Activated CD4-positive, alpha-beta T cell treated with anti-CD3 and anti-CD28 coated beads, Interleukin-2, amount 10 ng/mL, durations not matched to agents 24 days and 14 days (primary cell): ENCODE data around the gene AHDC1. TPM values are rescaled to one million over a fixed set of nuclear protein-coding genes. Genes with fewer than 3 reads are reported as not detected.
A peak's percentile ranks its signal among the peaks of the same experiment; 100 is the strongest.

ENCODE experiments used
- DNase-seq: peaks from one replicate; pipeline ENCODE4 v3.0.0; 2022
- H3K27ac Mint-ChIP-seq: one replicate; pipeline ENCODE4 v1.8.0; 2022; ENCODE audit warnings: mild to moderate bottlenecking, mixed read lengths
- H3K27me3 Mint-ChIP-seq: one replicate; pipeline ENCODE4 v1.8.0; 2022; ENCODE audit warnings: mixed read lengths
- H3K36me3 Mint-ChIP-seq: one replicate; pipeline ENCODE4 v1.8.0; 2022; ENCODE audit warnings: low read depth, mild to moderate bottlenecking, mixed read lengths
- H3K4me1 Mint-ChIP-seq: one replicate; pipeline ENCODE4 v1.8.0; 2021; ENCODE audit warnings: mixed read lengths
- H3K4me3 Mint-ChIP-seq: one replicate; pipeline ENCODE4 v1.8.0; 2022; ENCODE audit warnings: mild to moderate bottlenecking, moderate library complexity, mixed read lengths
- H3K9me3 Mint-ChIP-seq: one replicate; pipeline ENCODE4 v1.8.0; 2021; ENCODE audit warnings: mixed read lengths
- intact Hi-C: fragments of 100-400 bp; cut with micrococcal nuclease; formaldehyde crosslinking; loops from one replicate; pipeline ENCODE4 v1.15.1; 2023
- total RNA-seq: library from RNA; stranded (reverse); gene quantifications from 2 replicates; pipeline ENCODE4 v1.2.3, GENCODE V29; 2022

Gene AHDC1
- total RNA-seq, 1 donor from 2014 or later = 33.9 TPM

DNA sequence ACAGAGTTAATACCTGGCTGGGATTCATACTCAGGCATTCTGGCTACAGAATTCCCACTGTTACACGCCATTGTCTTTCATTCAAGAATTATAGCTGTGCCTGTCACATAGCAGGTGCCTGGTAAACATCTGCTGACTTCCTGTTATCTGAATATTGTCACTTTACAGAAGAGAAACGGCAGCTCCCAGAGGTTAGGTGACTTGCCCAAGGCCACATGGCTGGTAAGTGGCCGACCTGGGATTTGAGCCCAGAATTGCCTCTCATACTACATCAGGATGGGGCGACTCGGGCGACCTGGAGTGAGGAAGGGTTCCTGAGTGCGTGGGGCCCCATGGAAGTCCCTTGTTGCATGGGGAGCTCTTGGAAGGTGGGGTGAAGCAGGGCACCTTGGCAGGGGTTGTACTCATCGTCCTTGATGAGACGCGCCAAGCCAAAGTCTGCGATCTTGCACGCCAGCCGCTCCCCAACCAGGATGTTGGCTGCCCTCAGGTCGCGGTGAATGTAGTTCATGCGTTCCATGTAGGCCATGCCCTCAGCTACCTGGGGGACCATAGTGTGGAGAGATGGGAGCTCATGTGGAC, 10.2 kb upstream of the AHDC1 start:
- Mint-ChIP-seq H3K4me3 (no peak overlapping the region), H3K27me3 (no peaks in the 10 kb centered on the region), H3K36me3 (no peaks in the 10 kb centered on the region), H3K27ac (no peak overlapping the region), H3K4me1 (peaks cover 40% of the 10 kb centered on the region), H3K9me3 (no peaks in the 10 kb centered on the region)
- DNase-seq = no peak
- intact Hi-C loops = no loop called here

- H3K4me3 Mint-ChIP-seq = no peak overlapping the region
- H3K27me3 Mint-ChIP-seq = no peaks in the 10 kb centered on the region
- no peak overlapping the region for H3K27ac Mint-ChIP-seq
- no peaks in the 10 kb centered on the region for H3K36me3 Mint-ChIP-seq
- peaks cover 27% of the 10 kb centered on the region for H3K4me1 Mint-ChIP-seq
- intact Hi-C loops = no loop called here
- H3K9me3 Mint-ChIP-seq = no peaks in the 10 kb centered on the region
- DNase-seq = no peak
These were observed 8.8 kb upstream of the AHDC1 start for GRCh38 chr1:27612718-27613117.

DNA sequence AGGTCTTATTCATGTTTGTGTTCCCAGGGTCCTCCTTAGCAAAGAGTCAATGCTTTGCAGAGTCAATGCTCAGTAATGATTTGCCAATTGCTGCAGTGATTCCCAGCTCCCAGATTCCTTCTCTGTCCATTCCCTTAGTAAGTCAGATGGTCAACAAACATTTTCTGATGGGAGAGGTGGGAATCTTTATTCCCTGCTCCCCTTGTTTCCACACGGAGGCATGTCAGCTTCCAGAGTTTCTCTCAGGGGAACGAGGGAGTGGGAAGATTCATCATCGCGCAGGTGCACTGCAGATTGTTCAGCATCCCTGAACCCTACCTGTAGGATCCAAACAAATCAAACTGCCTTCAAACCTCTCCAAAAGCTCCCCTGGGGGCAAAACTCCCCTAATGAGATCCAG, 7.5 kb upstream of the AHDC1 start:
- H3K4me1 Mint-ChIP-seq = peaks cover 23% of the 10 kb centered on the region
- H3K27me3 Mint-ChIP-seq = no peaks in the 10 kb centered on the region
- no peak for DNase-seq
- no peaks in the 10 kb centered on the region for H3K36me3 Mint-ChIP-seq
- H3K27ac Mint-ChIP-seq = no peak overlapping the region
- H3K9me3 Mint-ChIP-seq = no peaks in the 10 kb centered on the region
- no peak overlapping the region for H3K4me3 Mint-ChIP-seq
- intact Hi-C loops = no loop called here

- H3K9me3 Mint-ChIP-seq = no peaks in the 10 kb centered on the region
- H3K4me1 Mint-ChIP-seq = peaks cover 27% of the 10 kb centered on the region
- H3K36me3 Mint-ChIP-seq = no peaks in the 10 kb centered on the region
- no peak overlapping the region for H3K27ac Mint-ChIP-seq
- H3K27me3 Mint-ChIP-seq = no peaks in the 10 kb centered on the region
- intact Hi-C loops = loop anchor here (1.0 to 2.0 kb wide), 2 partner anchors 23 to 28 kb away; no protein-coding TSS in a partner anchor
- DNase-seq = no peak
- H3K4me3 Mint-ChIP-seq = no peak overlapping the region
These were observed 5.8 kb upstream of the AHDC1 start for GRCh38 chr1:27609618-27610240.

- H3K27me3 Mint-ChIP-seq = no peaks in the 10 kb centered on the region
- H3K4me1 Mint-ChIP-seq = peaks cover 24% of the 10 kb centered on the region
- no peak overlapping the region for H3K27ac Mint-ChIP-seq
- intact Hi-C loops = loop anchor here (1.0 to 2.0 kb wide), 2 partner anchors 24 to 28 kb away; no protein-coding TSS in a partner anchor
- no peak overlapping the region for H3K4me3 Mint-ChIP-seq
- H3K36me3 Mint-ChIP-seq = no peaks in the 10 kb centered on the region
- H3K9me3 Mint-ChIP-seq = no peaks in the 10 kb centered on the region
- no peak for DNase-seq
These were observed 5.2 kb upstream of the AHDC1 start for GRCh38 chr1:27609210-27609555.

DNA sequence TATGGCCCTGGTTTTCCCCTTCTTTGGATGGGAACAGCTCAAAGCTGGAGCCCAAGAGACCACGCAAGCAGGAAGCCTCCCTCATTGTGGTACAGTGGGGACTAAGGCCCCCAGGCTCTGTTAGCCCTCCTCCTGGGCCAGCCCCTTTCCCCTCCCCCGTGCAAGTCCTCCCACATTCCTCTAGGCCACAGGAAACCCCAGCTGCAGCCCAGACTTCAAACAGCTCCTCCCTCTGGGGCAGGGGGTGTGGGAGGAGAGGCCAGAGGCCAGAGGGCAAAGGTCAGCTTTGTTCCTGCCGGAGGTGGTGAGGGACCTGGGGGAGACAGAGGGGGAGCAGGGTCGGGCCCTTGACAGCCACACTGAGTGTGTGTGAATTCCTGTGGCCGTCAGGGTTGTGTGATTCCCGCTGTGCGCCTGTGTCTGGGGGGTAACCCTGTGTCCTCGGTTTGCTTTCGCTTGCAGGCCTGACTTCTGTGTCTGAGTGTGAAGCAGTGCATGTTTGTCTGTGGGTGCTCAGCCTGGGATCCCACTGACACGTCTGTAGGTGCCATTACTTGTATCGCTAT, 3.4 kb upstream of the AHDC1 start:
- Mint-ChIP-seq H3K4me1 (peaks cover 21% of the 10 kb centered on the region), H3K4me3 (no peak overlapping the region), H3K9me3 (no peaks in the 10 kb centered on the region), H3K27me3 (no peaks in the 10 kb centered on the region), H3K36me3 (no peaks in the 10 kb centered on the region), H3K27ac (no peak overlapping the region)
- intact Hi-C loops = loop anchor here (2.0 kb wide), 1 partner anchor 311 kb away; no protein-coding TSS in a partner anchor
- no peak for DNase-seq

DNA sequence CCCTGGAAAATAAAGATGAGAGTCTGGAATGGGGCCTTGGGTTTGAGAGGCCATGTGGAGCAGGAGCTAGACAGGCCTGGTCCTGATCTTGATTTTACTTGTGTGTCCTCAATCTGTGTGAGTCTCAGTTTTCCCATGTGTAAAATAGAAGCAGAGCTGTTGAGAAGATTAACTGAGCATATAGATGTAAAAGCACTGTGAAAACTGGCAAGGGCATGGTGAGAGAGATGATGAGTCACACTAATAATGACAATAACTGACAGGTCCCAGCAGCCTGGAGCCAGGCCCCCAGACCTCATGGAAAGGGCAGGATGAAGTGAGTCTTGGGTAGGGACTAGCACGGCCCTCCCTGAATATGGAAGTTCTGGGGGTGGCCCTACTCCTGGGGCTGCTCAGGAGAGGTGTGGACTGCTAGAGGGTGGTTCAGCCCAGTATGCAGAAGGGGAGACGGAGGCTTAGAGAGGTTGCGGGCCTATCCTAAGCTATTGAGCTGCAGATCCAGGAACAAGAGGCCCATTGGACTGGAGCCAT, 2.8 kb upstream of the AHDC1 start:
- Mint-ChIP-seq H3K27ac (peak overlapping the region; percentile 76), H3K9me3 (no peaks in the 10 kb centered on the region), H3K4me1 (peaks cover 23% of the 10 kb centered on the region), H3K36me3 (no peaks in the 10 kb centered on the region), H3K27me3 (no peaks in the 10 kb centered on the region), H3K4me3 (no peak overlapping the region)
- intact Hi-C loops = loop anchor here (1.0 to 2.0 kb wide), 2 partner anchors 214 to 310 kb away; partner anchors contain the start of gene GPR3
- no peak for DNase-seq

- intact Hi-C loops = loop anchor here (1.0 to 2.0 kb wide), 4 partner anchors 37 to 309 kb away; partner anchors contain the start of gene GPR3
- Mint-ChIP-seq H3K4me1 (peaks cover 26% of the 10 kb centered on the region), H3K36me3 (no peaks in the 10 kb centered on the region), H3K4me3 (no peak overlapping the region), H3K9me3 (no peaks in the 10 kb centered on the region), H3K27me3 (no peaks in the 10 kb centered on the region), H3K27ac (peak overlapping the region; percentile 76)
- DNase-seq = peak; percentile 89
These were observed 2.1 kb upstream of the AHDC1 start for GRCh38 chr1:27605796-27606707.

DNA sequence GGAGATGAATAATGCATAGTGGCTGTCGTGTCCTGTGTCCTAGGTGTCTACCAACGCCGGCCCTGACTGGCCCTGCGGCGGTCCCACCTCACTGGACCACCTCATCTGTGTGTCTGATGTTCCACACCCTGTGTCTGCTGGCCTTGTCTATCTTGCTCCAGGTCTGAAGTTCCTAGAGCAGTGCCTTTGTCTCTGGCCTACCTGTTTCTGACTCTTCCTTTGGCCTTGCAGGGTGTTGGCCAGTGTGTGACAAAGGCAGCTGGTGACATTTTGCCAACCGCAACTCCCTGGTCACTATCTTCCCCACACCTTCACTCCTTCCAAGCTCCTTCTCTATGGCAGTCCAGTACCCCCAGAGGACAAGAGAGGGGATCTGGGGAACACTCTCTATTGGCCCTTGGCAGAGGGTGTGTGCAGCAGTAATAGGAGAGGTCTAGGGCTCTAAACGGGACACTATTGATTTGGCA, 1.4 kb upstream of the AHDC1 start:
- Mint-ChIP-seq H3K4me3 (peak overlapping the region; percentile 60), H3K36me3 (no peaks in the 10 kb centered on the region), H3K27ac (no peak overlapping the region), H3K27me3 (no peaks in the 10 kb centered on the region), H3K9me3 (no peaks in the 10 kb centered on the region), H3K4me1 (peaks cover 30% of the 10 kb centered on the region)
- DNase-seq = no peak
- intact Hi-C loops = loop anchor here (2.0 kb wide), 2 partner anchors 37 to 83 kb away; no protein-coding TSS in a partner anchor

DNA sequence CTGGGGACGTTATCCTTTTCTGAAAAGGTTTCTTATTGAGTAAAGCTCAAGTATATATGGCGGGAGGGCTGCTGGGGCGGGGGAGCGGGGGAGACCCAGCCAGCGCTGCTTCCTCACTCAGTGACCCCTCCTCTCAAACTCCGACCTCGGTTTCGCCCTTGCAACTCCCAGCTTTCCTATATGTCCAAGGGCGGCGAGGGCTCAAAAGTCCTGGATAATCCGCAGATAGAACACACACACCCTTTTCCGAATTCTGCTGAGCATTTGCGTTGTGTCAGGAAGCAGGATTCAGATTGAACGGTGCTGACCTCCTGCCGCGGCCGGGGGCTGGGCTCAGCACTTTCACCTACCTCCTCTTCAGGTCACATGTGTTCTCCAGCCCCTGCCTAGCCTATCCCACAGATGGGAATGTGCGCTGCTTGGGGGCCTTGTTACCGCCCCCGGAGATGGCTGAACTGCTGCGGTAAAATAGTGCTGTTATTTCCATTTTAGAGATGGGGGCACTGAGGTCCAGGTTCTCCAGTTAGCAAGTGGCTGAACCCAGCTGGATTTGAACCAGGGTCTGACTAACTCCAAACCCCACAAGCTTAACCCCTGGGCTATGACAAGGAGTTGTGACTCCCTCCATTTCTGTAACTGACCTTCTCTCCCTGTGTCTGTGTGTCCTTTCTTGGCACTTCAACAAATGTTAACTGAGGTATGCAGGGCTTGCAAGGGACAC, 795 bp upstream of the AHDC1 start:
- H3K27ac Mint-ChIP-seq = peak overlapping the region; percentile 49
- H3K4me3 Mint-ChIP-seq = peak overlapping the region; percentile 99
- H3K27me3 Mint-ChIP-seq = no peaks in the 10 kb centered on the region
- DNase-seq = peak; percentile 59
- peaks cover 35% of the 10 kb centered on the region for H3K4me1 Mint-ChIP-seq
- intact Hi-C loops = loop anchor here (1.0 to 2.0 kb wide), 4 partner anchors 36 to 188 kb away; no protein-coding TSS in a partner anchor
- no peaks in the 10 kb centered on the region for H3K36me3 Mint-ChIP-seq
- H3K9me3 Mint-ChIP-seq = no peaks in the 10 kb centered on the region

DNA sequence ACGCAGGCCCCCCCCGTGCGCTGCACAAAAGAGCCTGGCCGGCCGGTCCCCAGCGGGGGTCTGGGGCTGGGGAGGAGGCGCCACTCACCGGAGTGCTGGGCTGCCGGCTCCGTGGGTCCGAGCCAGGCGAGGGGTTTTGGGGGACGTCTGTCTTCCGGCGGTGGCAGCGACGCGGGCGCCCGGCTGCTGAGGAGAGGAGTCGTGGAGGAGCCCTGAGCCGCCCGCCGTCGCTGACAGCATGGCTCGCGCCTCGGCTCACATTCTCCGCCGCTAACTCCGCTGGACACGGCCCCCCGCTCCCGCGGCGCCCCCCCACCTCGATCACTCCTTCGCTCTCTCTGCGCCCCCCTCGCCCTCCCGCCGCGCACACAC, 649 bp downstream of the AHDC1 start:
- Mint-ChIP-seq H3K27ac (peak overlapping the region; percentile 92), H3K27me3 (no peaks in the 10 kb centered on the region), H3K36me3 (no peaks in the 10 kb centered on the region), H3K4me3 (peak overlapping the region; percentile 99), H3K4me1 (peaks cover 47% of the 10 kb centered on the region), H3K9me3 (no peaks in the 10 kb centered on the region)
- DNase-seq = peak; percentile 76
- intact Hi-C loops = no loop called here

GRCh38 chr1:27602462-27603308, 1.3 kb downstream of the AHDC1 start:
- H3K36me3 Mint-ChIP-seq = peaks cover 1% of the 10 kb centered on the region
- H3K4me3 Mint-ChIP-seq = peak overlapping the region; percentile 99
- peak; percentile 84 for DNase-seq
- intact Hi-C loops = no loop called here
- H3K27ac Mint-ChIP-seq = peak overlapping the region; percentile 82
- peaks cover 47% of the 10 kb centered on the region for H3K4me1 Mint-ChIP-seq
- no peaks in the 10 kb centered on the region for H3K9me3 Mint-ChIP-seq
- H3K27me3 Mint-ChIP-seq = no peaks in the 10 kb centered on the region
